Measurements from ENCODE around the gene FARP2. TPM values are rescaled to one million over a fixed set of nuclear protein-coding genes. Genes with fewer than 3 reads are reported as not detected.

The FARP2 gene
- total and polyA plus RNA-seq, 4 donors: 5.8 to 30.9 (median 14.3) TPM

DNA sequence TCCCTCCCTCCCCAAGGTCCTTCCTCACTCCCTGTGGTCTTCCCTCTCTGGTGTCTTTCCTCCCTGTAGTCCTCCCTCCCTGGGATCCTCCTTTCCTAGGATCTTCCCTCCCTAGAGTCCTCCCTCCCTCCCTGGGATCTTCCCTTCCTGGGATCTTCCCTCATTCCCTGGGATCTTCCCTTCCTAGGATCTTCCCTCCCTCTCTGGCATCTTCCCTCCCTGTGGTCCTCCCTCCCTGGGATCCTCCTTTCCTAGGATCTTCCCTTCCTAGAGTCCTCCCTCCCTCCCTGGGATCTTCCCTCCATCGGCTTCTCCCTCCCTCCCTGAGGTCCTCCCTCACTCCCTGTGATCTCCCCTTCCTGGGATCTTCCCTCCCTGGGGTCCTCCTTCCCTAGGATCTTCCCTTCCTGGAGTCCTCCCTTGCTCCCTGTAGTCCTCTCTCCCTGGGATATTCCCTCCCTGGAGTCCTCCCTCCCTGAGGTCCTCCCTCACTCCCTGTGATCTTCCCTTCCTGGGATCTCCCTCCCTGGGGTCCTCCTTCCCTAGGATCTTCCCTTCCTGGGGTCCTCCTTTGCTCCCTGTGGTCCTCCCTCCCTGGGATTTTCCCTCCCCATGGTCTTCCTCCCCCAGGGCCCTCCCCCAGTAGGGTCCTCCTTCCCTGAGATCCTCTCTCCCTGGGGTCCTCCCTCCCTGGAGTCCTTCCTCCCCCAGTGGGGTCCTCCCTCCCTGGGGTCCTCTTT lies 129.3 kb downstream of the FARP2 start:
- Histone ChIP-seq H3K36me3 (ENCODE audit: control insufficient read depth in 4 of 4, insufficient read depth in 3 of 4, low read depth in 1 of 4, low read length in 3 of 4) (peaks cover 2 to 30% (median 14%) of the 10 kb centered on the region in 4 donors), H3K27ac (ENCODE audit: low read depth in 1 of 2, low read length in 2 of 2) (no peak overlapping the region), H3K9me3 (ENCODE audit: control insufficient read depth in 4 of 4, low read length in 3 of 4) (no peaks in the 10 kb centered on the region), H3K27me3 (ENCODE audit: control insufficient read depth in 4 of 4, insufficient read depth in 4 of 4, low read length in 3 of 4) (no peaks in the 10 kb centered on the region), H3K9ac (ENCODE audit: low read depth in 1 of 2, low read length in 2 of 2) (no peak overlapping the region), H3K4me3 (ENCODE audit: low read depth in 1 of 3, low read length in 3 of 3) (no peak overlapping the region), H3K4me1 (ENCODE audit: control insufficient read depth in 4 of 4, insufficient read depth in 4 of 4, low read length in 3 of 4) (no peaks in the 10 kb centered on the region)
- DNase-seq (ENCODE audit: low spot score): no peak
- no peak for TF ChIP-seq HNF4A (conservative IDR thresholded peaks at IDR 0.05)
- TF ChIP-seq, protein P1, sequence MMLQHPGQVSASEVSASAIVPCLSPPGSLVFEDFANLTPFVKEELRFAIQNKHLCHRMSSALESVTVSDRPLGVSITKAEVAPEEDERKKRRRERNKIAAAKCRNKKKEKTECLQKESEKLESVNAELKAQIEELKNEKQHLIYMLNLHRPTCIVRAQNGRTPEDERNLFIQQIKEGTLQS (IDR thresholded peaks at IDR 0.05): no peak
- TF ChIP-seq JUND (IDR thresholded peaks at IDR 0.05): no peak
- TF ChIP-seq FOXA2 (IDR thresholded peaks at IDR 0.05): no peak
- no peak for TF ChIP-seq FOXA1 (IDR thresholded peaks at IDR 0.05)
- TF ChIP-seq RAD21 (IDR thresholded peaks at IDR 0.05): no peak
- TF ChIP-seq GABPA (IDR thresholded peaks at IDR 0.05 in 1 of 2, conservative IDR thresholded peaks at IDR 0.05 in 1 of 2): no peak
- no peak for TF ChIP-seq NR2F2 (IDR thresholded peaks at IDR 0.05)
- TF ChIP-seq RXRA (IDR thresholded peaks at IDR 0.05): no peak
- TF ChIP-seq, protein P2, sequence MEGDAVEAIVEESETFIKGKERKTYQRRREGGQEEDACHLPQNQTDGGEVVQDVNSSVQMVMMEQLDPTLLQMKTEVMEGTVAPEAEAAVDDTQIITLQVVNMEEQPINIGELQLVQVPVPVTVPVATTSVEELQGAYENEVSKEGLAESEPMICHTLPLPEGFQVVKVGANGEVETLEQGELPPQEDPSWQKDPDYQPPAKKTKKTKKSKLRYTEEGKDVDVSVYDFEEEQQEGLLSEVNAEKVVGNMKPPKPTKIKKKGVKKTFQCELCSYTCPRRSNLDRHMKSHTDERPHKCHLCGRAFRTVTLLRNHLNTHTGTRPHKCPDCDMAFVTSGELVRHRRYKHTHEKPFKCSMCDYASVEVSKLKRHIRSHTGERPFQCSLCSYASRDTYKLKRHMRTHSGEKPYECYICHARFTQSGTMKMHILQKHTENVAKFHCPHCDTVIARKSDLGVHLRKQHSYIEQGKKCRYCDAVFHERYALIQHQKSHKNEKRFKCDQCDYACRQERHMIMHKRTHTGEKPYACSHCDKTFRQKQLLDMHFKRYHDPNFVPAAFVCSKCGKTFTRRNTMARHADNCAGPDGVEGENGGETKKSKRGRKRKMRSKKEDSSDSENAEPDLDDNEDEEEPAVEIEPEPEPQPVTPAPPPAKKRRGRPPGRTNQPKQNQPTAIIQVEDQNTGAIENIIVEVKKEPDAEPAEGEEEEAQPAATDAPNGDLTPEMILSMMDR (IDR thresholded peaks at IDR 0.05; ENCODE audit: low read depth, low read length, missing input control): no peak
- TF ChIP-seq EGR1 (IDR thresholded peaks at IDR 0.05; ENCODE audit: low read depth in 2 of 2): no peak
- WGBS: 88% methylated on average over 1 of the region's 1 CpG

GRCh38 chr2:241489088-241489487 lies 133.0 kb downstream of the FARP2 start:
- DNase-seq (ENCODE audit: low spot score): no peak
- 90% methylated on average over 3 of the region's 3 CpGs for WGBS
- Histone ChIP-seq H3K27me3 (ENCODE audit: control insufficient read depth in 4 of 4, insufficient read depth in 4 of 4, low read length in 3 of 4) (no peaks in the 10 kb centered on the region), H3K9me3 (ENCODE audit: control insufficient read depth in 4 of 4, low read length in 3 of 4) (no peaks in the 10 kb centered on the region), H3K4me3 (ENCODE audit: low read depth in 1 of 3, low read length in 3 of 3) (no peak overlapping the region), H3K36me3 (ENCODE audit: control insufficient read depth in 4 of 4, insufficient read depth in 3 of 4, low read depth in 1 of 4, low read length in 3 of 4) (peaks cover 5 to 42% (median 19%) of the 10 kb centered on the region in 4 donors), H3K9ac (ENCODE audit: low read depth in 1 of 2, low read length in 2 of 2) (no peak overlapping the region), H3K27ac (ENCODE audit: low read depth in 1 of 2, low read length in 2 of 2) (no peak overlapping the region), H3K4me1 (ENCODE audit: control insufficient read depth in 4 of 4, insufficient read depth in 4 of 4, low read length in 3 of 4) (no peaks in the 10 kb centered on the region)
- TF ChIP-seq FOXA2 (IDR thresholded peaks at IDR 0.05): no peak

- 87% methylated on average over 15 of the region's 15 CpGs for WGBS
- Histone ChIP-seq H3K27me3 (ENCODE audit: control insufficient read depth in 4 of 4, insufficient read depth in 4 of 4, low read length in 3 of 4) (no peaks in the 10 kb centered on the region), H3K4me3 (ENCODE audit: low read depth in 1 of 3, low read length in 3 of 3) (no peak overlapping the region), H3K36me3 (ENCODE audit: control insufficient read depth in 4 of 4, insufficient read depth in 3 of 4, low read depth in 1 of 4, low read length in 3 of 4) (peaks cover 7 to 48% (median 20%) of the 10 kb centered on the region in 4 donors), H3K9ac (ENCODE audit: low read depth in 1 of 2, low read length in 2 of 2) (no peak overlapping the region), H3K4me1 (ENCODE audit: control insufficient read depth in 4 of 4, insufficient read depth in 4 of 4, low read length in 3 of 4) (no peaks in the 10 kb centered on the region), H3K27ac (ENCODE audit: low read depth in 1 of 2, low read length in 2 of 2) (no peak overlapping the region), H3K9me3 (ENCODE audit: control insufficient read depth in 4 of 4, low read length in 3 of 4) (no peaks in the 10 kb centered on the region)
- no peak for DNase-seq (ENCODE audit: low spot score)
- TF ChIP-seq TAF1 (conservative IDR thresholded peaks at IDR 0.05) (no peak), FOXA1 (IDR thresholded peaks at IDR 0.05) (no peak), JUND (IDR thresholded peaks at IDR 0.05) (no peak), YY1 (IDR thresholded peaks at IDR 0.05) (no peak), EGR1 (IDR thresholded peaks at IDR 0.05; ENCODE audit: low read depth in 2 of 2) (no peak), RAD21 (IDR thresholded peaks at IDR 0.05) (no peak), FOXA2 (IDR thresholded peaks at IDR 0.05) (no peak), SP1 (IDR thresholded peaks at IDR 0.05) (no peak)
- TF ChIP-seq, protein P3, sequence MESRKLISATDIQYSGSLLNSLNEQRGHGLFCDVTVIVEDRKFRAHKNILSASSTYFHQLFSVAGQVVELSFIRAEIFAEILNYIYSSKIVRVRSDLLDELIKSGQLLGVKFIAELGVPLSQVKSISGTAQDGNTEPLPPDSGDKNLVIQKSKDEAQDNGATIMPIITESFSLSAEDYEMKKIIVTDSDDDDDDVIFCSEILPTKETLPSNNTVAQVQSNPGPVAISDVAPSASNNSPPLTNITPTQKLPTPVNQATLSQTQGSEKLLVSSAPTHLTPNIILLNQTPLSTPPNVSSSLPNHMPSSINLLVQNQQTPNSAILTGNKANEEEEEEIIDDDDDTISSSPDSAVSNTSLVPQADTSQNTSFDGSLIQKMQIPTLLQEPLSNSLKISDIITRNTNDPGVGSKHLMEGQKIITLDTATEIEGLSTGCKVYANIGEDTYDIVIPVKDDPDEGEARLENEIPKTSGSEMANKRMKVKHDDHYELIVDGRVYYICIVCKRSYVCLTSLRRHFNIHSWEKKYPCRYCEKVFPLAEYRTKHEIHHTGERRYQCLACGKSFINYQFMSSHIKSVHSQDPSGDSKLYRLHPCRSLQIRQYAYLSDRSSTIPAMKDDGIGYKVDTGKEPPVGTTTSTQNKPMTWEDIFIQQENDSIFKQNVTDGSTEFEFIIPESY (IDR thresholded peaks at IDR 0.05): no peak
- TF ChIP-seq, protein P4, sequence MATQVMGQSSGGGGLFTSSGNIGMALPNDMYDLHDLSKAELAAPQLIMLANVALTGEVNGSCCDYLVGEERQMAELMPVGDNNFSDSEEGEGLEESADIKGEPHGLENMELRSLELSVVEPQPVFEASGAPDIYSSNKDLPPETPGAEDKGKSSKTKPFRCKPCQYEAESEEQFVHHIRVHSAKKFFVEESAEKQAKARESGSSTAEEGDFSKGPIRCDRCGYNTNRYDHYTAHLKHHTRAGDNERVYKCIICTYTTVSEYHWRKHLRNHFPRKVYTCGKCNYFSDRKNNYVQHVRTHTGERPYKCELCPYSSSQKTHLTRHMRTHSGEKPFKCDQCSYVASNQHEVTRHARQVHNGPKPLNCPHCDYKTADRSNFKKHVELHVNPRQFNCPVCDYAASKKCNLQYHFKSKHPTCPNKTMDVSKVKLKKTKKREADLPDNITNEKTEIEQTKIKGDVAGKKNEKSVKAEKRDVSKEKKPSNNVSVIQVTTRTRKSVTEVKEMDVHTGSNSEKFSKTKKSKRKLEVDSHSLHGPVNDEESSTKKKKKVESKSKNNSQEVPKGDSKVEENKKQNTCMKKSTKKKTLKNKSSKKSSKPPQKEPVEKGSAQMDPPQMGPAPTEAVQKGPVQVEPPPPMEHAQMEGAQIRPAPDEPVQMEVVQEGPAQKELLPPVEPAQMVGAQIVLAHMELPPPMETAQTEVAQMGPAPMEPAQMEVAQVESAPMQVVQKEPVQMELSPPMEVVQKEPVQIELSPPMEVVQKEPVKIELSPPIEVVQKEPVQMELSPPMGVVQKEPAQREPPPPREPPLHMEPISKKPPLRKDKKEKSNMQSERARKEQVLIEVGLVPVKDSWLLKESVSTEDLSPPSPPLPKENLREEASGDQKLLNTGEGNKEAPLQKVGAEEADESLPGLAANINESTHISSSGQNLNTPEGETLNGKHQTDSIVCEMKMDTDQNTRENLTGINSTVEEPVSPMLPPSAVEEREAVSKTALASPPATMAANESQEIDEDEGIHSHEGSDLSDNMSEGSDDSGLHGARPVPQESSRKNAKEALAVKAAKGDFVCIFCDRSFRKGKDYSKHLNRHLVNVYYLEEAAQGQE (IDR thresholded peaks at IDR 0.05): no peak
Measured at GRCh38 chr2:241489733-241490680, 133.9 kb downstream of the FARP2 start.

Data from liver (tissue), 9 donors.